ENCODE results near the gene SERPINF2.

DNA sequence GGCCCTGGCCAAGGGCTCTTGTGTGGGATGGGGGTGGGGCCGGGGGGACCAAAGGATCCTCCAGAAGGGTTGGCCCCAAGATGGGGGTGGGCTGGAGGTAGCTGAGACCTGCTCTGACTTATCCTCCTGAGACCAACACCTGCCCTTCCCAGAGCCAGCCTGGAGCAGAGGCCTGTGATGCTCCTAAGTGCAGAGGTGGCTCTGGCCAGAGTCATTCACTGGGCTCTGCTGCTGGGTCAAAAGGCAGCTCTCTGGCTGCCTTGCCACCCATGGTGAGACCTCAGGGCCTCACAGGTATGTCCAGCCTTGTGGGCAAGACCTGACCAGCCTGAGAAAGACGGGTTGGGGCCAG is 393 bp downstream of the SERPINF2 start:
- TF ChIP-seq CTCF (IDR thresholded peaks at IDR 0.05) (no peak), POLR2A (IDR thresholded peaks at IDR 0.05) (no peak)
